Stimulated activated naive CD8-positive, alpha-beta T cell treated with anti-CD3 and anti-CD28 coated beads, Interleukin-15, Interleukin-2, amounts not matched to agents 100 U/mL and 50 U/mL, for 24 hours (primary cell): Measurements from ENCODE around the gene ABCA10.
"Not testable (repeated sequence)": the region's sequence is repeated elsewhere in the genome, so short reads cannot be mapped to it uniquely, and the experiment has no call there.

ENCODE experiments used
- ATAC-seq: fragments of 150-1000 bp; cut with Tn5 transposase; one replicate; pipeline ENCODE4 v1.10.0; 2021
- DNase-seq: peaks from one replicate; pipeline ENCODE4 v3.0.0; 2021

Gene ABCA10

DNA sequence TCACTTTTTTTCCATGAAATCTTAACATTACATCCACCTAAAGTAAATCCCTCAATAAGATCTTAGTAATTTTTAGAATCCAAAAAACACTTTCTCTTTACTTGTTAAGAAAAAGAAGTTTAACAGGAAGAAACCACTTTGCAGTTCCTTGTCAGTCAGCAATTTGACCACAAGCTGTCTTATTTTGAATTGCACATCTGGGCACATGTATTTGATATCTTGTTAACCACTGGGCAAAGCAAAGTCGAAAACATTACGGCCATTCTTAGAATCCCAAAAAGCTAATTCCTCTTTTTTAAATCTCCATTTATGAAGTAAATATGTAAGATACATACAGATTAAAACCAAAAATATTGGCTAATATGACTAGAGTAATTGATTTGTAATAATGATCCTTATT, 1.1 kb downstream of the ABCA10 start:
- no peak for ATAC-seq
- DNase-seq: no peak

DNA sequence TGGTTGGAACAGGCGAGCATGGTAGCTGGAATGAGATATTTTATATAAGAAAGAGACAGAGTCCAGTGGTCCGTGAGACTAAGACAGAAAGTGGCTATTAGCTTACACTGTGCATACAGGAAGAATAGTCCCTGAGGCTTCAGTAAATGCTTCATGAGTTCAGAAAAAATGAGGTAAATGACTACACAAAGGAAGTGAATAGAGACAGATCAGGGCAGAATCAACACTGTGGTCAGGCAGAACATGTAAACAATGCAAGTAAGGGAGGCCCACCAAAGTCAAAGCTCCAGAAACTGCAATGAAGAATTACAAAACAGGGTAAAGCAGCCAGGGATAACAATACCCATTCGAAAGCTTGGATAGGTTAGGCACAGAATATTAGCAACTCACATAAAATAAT, 4.8 kb downstream of the ABCA10 start:
- no peak for ATAC-seq
- DNase-seq: no peak

DNA sequence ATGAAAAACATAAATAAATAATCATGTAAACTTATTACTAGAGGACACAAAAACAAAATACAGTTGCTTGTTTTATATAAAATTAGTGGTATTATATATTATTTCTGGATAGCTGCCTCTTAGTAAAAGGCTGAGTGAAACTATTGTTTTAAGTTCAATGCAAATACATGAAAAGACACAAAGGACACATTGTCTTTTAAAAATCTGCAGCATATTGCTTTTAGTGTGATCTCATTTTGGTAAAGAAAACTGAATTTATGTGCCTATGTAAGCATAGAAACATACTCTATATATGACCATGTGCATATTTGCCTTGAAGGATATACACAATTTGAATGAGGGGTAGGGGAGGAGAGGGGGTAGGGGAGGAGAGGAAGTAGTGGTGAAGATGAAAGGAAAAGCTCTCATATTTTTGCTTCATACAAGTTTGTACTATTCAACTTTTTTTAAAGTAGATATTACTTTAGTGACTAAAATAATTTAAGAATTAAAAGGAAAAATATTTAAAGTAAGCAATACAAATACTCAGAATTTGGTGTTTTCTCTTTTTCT, 5.8 kb downstream of the ABCA10 start:
- DNase-seq (no peak), ATAC-seq (no peak)

DNA sequence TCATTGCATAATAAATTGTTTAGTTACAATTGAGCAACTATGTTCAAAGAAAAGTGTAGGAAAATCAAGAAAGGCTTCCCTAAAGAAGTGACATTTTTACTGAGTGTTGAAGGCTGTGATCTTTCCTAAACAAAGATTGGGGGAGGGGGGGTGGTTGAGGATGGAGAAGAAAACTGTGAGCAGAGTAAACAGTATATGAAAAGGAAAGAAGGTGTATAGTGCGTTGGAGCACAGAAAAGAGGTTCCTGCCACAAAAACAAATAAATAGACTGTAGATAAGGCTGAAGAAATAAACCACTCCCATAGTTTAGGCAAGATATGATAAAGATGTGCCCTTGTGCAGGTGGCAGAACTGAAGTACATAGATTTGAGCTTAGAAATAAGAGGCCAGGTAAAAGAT, 8.5 kb downstream of the ABCA10 start:
- ATAC-seq (no peak), DNase-seq (no peak)

DNA sequence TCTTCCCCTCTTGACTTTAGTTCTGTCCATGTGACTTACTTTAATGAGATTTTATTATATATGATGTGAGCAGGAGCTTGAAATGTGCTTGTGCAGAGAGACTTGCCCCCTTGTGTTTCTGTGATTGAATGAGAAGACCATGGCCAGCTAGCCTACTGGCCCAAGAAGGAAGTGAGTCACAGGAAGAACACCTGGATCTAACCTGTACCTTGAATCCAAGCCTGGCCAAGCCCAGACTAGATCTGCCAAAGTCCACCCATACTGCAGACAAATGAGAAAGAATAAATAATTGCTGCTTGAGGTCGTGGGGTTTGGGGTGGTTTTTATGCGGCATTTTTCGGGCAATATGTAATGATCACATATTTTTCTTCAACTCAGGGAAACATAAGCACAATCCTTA, 9.6 kb downstream of the ABCA10 start:
- ATAC-seq (no peak), DNase-seq (no peak)

DNA sequence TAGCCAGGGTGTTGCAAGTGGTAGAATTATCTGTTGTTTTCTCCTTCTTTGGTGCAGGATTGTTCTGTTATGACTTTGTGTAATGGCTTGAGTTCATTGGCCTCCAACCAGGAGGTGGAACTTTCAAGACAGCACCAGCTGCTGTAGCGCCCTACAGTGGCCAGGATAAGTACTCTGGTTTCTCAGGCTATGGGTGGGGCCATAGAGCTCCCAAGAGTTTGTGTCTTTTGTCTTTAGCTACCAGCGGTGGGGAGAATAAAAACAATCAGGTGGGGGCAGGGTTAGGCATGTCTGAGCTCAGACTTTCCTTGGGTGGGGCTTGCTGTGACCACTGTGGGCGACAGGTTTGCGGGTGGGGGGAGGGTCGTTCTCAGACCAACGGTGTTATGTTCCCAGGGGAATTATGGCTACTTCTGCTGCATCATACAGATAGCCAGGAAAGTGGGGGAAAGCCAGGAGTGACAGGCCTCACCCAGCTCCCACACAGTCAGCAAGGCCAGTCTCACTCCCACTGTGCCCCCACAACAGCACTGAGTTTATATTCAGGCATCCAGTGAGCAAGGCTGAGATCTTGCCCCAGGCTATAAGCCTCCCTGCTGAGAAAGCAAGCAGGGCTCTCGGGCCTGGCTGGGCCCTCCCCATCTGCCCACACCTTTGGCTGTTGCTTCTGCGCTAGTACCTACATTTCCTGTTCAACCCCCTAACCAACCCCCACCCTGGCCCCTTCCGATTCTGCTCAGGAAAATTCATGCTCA, 15.4 kb downstream of the ABCA10 start:
- no peak for ATAC-seq
- no peak for DNase-seq

DNA sequence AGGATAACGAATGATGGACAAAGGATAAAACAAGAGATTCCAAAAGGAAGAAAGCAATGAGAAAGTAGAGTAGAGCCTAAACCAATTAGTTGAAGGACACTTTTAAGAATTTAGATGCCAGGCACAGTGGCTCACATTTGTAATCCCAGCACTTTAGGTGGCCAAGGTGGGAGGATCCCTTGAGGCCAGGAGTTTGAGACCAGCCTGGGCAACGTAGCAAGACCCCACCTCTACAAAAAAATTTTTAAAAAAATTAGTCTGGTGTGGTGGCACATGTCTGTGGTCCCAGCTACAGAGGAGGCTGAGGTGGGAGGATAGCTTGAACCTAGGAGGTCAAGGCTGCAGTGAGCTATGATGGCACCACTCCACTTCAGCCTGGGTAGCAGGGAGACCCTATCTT, 20.0 kb downstream of the ABCA10 start:
- no peak for DNase-seq
- ATAC-seq: no peak

DNA sequence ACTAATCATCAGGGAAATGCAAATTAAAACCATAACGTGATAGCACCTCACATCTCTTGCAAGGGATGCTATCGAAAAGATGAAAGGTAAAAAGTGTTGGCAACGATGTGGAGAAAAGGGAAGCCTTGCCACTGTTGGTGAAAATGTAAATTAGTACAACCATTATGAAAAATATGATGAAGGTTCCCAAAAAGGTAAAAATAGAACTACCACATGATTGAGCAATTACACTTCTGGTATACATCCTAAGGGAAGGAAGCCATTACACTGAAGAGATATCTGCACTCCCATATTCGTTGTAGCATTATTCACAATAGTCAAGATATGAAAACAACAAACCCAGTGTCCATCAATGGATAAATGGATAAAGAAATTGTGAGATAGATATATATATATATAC, 21.5 kb downstream of the ABCA10 start:
- DNase-seq: no peak

DNA sequence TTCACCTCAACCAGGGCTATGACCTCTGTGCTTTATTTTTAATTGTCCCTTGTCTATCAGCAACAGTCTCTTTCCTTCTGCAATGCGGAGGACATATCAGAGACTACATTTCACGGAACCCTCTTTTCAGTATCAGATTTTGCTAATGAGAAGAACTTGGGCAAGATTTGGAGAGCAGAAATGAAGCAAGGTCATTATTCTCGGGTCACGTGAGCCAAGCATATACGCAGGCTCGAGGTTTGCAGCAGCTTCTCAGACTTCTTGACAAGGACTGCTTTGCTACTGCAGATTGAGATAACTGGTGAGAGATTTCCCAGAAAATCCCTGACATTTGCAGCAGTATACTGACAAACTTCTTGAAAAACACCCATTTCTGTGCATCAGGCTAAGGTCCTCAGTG, 30.4 kb downstream of the ABCA10 start:
- ATAC-seq: no peak
- no peak for DNase-seq

More for the DNA sequence above, 21.5 kb downstream of the ABCA10 start:
- ATAC-seq: no peak

DNA sequence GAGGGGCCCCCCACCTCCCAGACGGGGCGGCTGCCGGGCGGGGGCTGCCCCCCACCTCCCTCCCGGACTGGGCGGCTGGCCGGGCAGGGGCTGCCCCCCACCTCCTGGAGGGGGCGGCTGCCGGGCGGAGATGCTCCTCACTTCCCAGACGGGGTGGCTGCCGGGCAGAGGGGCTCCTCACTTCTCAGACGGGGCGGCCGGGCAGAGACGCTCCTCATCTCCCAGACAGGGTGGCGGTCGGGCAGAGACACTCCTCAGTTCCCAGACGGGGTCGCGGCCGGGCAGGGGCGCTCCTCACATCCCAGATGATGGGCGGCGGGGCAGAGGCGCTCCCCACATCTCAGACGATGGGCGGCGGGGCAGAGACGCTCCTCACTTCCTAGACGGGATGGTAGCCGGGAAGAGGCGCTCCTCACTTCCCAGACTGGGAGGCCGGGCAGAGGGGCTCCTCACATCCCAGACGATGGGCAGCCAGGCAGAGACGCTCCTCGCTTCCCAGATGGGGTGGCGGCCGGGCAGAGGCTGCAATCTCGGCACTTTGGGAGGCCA, 32.4 kb downstream of the ABCA10 start:
- not testable (repeated sequence) for DNase-seq, ATAC-seq

DNA sequence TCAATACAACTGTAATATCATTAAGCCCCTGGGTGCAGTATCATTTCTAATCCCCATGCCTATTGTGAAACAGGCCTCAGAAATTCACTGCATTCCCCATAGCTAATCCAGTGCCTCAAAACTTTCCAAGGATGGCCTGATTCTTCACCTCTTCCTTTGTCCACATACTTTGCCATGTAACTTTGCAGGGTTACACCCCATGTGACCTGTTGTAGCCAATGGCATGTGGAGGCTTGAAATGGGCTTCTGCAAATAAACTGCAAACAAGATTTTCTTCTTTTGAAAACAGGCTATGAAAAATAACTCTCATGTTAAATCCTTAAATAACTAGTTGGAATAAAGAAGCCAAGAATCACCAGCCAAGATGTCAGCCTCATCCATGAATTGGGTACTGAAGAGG, 35.9 kb downstream of the ABCA10 start:
- DNase-seq: no peak
- ATAC-seq: no peak

DNA sequence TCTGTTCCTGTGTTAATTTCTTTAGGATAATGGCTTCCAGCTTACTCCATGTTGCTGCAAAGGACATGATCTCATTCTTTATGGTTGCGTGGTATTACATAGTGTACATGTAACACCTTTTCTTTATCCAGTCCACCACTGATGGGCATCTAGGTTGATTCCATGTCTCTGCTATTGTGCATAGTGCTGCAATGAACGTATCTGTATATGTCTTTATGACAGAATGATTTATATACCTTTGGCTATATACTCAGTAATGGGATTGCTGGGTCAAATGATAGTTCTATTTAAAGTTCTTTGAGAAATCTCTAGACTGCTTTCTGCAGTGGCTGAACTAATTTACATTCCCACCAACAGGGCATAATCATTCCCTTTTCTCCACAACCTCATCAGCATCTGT, 39.8 kb downstream of the ABCA10 start:
- DNase-seq: no peak
- no peak for ATAC-seq

DNA sequence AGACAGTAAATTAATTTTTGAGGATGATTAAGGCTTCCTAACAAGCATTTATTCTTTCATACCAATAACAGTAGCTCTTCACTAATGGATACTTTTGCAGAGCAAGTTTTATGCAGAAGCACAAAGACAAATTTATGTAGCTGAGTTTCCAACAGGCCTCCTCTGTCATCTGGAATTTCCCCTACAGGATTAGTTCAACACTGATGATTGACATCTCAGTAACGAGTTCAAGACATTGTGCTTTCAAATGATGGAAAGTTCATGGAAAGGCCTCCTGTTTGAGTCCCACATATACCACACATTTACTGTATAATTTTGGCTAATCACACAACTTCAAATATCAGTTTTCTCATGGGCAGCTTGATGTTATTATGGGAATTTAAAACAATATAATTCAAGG, 40.6 kb downstream of the ABCA10 start:
- DNase-seq: no peak
- ATAC-seq: no peak

DNA sequence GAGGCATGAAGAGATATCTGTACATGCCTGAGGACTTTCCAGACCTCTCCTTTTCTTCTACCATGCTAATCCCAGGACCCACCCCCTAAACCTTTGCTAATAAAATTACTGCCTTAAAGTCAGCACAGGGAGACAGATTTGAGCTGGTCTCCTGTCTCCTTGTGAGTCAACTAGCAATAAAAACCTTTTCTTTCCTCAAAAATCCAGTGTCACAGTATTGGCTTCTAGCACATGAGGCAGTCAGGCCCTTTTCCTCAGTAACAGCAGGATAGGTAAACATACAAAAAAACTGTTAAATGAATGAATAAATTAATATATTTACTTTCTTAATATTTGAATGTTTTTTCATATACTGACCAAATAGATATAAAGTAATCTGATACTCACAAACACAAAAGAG, 41.3 kb downstream of the ABCA10 start:
- ATAC-seq (no peak), DNase-seq (no peak)

DNA sequence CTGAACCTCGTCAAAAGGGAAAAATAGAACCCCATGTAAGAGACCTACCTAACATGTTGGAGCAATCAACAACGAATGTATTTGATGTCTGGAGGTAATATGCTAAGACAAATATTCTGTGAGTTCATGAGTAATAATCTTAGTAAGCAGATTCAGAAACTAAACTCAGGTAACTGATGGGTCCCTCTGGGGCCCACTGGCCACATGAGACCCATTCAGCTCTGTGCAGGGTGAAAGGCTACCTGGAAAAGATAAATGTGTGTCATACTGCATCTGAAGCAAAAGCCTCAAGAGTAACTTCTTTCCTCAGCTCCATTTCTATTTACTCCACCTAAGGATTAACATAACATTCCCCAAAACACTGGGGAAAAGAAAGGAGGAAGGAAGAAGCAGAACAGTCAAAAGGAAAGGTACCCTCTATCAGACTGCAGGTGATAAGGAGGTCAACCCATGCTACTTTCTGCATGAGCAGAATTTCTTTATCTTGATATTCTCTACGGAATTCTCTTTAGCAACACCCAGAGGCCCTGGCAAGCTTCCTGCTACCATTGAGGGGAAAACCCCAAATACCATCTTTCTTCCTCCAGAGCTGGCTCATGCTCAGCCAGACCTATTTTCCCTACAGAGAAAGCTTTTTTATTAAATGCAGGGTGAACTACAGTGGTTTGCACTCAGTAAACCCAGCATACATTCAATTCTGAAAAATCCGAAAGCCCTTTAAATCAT, 49.2 kb downstream of the ABCA10 start:
- DNase-seq (no peak), ATAC-seq (no peak)

DNA sequence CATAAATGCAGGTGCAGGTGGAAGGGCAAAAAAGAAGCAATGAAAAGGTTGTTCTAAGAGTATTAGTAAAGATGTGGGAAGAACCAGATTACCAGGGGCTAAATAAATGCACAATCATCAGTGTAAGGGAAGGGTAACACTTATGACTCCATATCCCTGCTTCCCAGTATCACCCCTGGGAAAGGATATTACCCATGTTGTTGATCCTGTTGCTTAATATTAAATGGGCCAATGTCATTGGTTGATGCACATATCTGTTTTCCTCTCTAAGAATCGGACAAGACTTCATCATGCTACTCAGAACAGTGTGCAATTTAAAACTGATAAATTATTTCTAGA, 52.2 kb downstream of the ABCA10 start:
- DNase-seq (no peak), ATAC-seq (no peak)

DNA sequence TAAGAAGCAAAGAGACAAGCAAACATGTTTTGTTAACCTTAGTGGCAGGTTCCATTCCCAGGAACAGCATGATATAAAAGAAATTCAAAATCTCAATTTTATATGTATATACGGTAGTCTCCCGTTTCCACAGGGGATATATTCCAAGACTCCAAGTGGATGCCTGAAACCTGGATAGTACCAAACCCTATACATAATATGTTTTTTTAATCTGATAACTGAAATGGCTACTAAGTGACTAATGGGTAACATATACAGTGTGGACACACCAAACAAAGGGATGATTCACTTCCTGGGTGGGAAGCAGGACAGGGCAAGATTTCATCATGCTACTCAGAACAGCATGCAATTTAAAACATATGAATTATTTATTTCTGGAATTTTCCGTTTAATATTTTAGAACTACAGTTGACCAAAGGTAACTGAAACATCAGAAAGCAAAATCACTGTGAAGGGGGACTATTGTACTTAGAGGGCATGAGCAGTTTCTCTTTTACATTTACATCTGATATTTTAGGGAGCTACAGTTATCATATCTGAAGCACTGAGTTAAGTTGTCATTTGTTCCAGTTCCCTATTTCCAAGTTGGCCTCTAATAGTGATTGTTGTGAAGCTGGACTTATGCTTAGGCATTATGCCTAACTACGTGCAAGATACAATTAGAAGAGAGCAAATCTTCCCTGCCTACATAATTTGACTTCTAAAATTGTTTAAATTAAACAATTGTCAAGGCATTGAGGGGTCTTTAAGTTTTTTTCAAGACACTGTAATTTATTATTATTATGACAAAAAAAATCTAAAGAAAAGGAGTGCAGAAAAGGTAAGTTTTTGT, 52.8 kb downstream of the ABCA10 start:
- DNase-seq: no peak

DNA sequence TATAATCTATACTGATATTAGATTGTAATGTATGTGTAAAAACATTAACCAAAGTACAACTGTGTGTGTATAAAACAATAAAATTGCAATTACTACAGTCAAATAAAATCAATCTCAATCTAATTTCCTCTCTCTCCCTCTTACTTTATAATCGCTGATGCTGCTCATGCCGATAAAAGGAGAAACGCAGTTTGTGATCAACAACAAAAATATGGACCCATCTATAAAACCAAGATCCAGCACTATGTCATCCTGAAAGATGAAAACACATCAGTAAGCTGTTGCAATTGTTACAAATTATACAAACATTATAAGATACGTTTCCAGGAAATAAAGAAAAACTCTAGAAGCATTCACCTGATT, 53.4 kb downstream of the ABCA10 start:
- DNase-seq (no peak), ATAC-seq (no peak)

More for the DNA sequence above, 52.8 kb downstream of the ABCA10 start:
- peak; percentile 36 for ATAC-seq

DNA sequence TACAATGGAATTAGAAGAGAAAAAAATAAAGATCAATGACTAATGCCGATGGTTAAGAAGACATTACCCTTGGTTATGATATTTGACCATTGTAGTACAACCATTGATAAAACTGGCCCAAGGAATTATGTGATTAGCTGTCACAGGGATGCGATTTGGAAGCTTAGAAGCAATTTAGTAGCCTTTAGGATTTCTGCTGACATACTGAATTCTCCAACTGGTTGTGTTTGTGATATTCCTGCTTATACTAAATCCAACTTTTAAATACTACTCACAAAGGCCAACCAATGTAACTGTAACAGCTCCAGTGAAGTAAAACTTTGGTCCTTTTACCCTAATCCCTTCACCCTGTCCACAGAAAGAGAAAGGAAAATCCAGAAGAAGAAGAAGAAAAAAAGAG, 55.5 kb downstream of the ABCA10 start:
- DNase-seq (no peak), ATAC-seq (no peak)

DNA sequence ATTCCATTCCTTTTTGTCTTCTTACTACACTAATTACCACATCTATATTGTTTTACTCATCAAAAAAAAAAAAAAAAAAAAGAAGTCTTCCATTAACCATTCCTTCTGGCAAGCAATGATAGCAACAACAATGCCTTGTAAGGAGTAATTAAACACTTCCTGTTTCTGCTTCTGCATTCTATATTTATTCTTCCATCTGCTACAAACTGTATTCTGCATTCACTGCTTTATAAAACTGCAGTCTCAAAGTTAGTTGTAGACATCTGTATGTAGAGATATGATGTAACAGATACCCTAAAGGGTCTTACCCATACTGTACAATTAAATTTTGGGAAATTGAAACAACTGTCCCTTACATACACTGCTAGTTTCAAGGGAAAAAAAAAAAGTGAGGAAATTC, 58.2 kb downstream of the ABCA10 start:
- no peak for DNase-seq
- ATAC-seq: no peak

DNA sequence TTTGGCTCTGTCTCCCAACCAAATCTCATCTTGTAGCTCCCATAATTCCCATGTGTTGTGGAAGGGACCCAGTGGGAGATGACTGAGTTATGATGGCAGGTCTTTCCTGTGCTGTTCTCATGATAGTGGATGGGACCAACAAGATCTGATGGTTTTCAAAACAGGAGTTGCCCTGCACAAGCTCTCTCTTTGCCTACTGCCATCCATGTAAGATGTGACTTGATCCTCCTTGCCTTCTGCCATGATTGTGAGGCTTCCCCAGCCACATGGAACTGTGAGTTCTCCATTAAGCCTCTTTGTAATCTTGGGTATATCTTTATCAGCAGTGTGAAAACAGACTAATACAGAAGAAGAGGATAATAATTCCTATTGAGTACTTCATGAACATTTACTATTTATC, 60.0 kb downstream of the ABCA10 start:
- ATAC-seq, DNase-seq: not testable (repeated sequence)

DNA sequence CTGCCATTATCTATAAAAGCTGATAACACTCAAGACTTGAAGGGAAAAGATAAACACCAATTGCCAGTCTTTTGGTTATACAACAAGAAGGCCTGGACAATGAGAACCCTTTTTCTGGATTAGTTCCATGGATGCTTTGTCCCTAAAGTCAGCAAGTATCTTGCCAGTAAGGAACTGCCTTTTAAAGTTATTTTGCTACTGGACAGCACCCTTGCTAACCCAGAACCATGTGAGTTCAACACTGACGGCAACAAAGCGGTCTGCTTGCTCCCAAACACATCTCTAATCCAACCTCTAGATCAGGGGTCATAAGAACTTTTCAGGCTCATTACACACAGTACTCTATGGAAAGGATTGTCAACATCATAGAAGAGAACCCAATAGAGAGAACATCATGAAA, 61.7 kb downstream of the ABCA10 start:
- ATAC-seq: no peak
- DNase-seq: no peak

DNA sequence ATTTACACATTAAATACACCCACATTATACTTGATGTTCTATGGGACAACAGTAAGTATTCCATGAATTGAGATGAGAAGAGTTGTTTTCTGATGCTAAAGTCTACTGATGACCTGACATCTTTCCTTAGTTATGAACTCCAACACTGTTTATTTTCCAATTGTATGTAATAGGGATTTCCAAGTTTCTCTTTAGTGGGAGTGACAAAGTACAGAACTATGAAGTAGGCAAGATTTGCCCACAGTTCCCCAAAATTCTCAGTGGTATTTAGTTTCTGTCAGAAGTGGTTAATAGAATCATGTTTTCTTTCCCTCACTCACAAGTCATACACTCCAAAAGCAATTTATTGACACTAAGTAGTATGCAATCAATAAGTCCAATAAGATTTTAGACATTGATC, 64.4 kb downstream of the ABCA10 start:
- ATAC-seq (no peak), DNase-seq (no peak)
